ENCODE measurements around the gene OTOS. TPM values are rescaled to one million over a fixed set of nuclear protein-coding genes. Genes with fewer than 3 reads are reported as not detected.

OTOS gene
- total RNA-seq (not detected in 2 replicates), polyA plus RNA-seq (not detected in 2 replicates), polyA minus RNA-seq (not detected in 2 replicates)
- total RNA-seq (2013): not detected

- ChIA-PET CTCF (interaction anchor here (9.2 kb wide), 1 partner anchor 81 kb away, joined by 136 read pairs; no protein-coding TSS in a partner anchor), POLR2A (no interaction called here)
- Mint-ChIP-seq H3K9me3 (ENCODE audit: insufficient read depth) (no peaks in the 10 kb centered on the region), H3K27ac (no peak within 1 kb of the TSS), H3K4me3 (no peak within 1 kb of the TSS), H3K27me3 (peaks cover 12% of the 10 kb centered on the region), H3K4me1 (peaks cover 16% of the 10 kb centered on the region)
- DNase-seq (no peak), ATAC-seq (ENCODE audit: low read depth) (no peak)
- H2AFZ ChIP-seq (ENCODE audit: insufficient read depth, low read depth, low read length, poor library complexity, severe bottlenecking): no peak within 1 kb of the TSS
- H4K20me1 ChIP-seq (ENCODE audit: control insufficient read depth, insufficient read depth, low read length, poor library complexity, severe bottlenecking): no peaks in the 10 kb centered on the region
- no peak for TF ChIP-seq CTCF (IDR thresholded peaks at IDR 0.05)
- H3K4me3 ChIP-seq (ENCODE audit: control extremely low read depth in 1 of 5, extremely low read depth in 1 of 5, insufficient read depth in 1 of 5, low read depth in 2 of 5, low read length in 4 of 5): no peak within 1 kb of the TSS
- WGBS (ENCODE audit: insufficient coverage): 81% methylated on average over 5 of the region's 5 CpGs
- H3K79me2 ChIP-seq (ENCODE audit: control insufficient read depth, insufficient read depth, low read length): peaks cover 20% of the 10 kb centered on the region
- no peaks in the 10 kb centered on the region for H3K9me3 ChIP-seq (ENCODE audit: control extremely low read depth in 1 of 3, control insufficient read depth in 2 of 3, insufficient read depth in 1 of 3, low read length in 2 of 3)
- peaks cover 10 to 17% of the 10 kb centered on the region in 2 donors for H3K4me1 ChIP-seq (ENCODE audit: control insufficient read depth in 2 of 2, insufficient read depth in 2 of 2, low read length in 2 of 2)
- intact Hi-C loops (cut with micrococcal nuclease): loop anchor here (5.0 kb wide), 1 partner anchor 1353 kb away; no protein-coding TSS in a partner anchor
- peaks cover 0 to 15% (median 5%) of the 10 kb centered on the region in 4 experiments for H3K27me3 ChIP-seq (replicated peaks in 1 of 4; ENCODE audit: control extremely low read depth in 1 of 4, control insufficient read depth in 3 of 4, insufficient read depth in 4 of 4, low read length in 3 of 4)
- H3K27ac ChIP-seq (ENCODE audit: low read length in 2 of 2): no peak within 1 kb of the TSS
- no peaks in the 10 kb centered on the region for H3K36me3 ChIP-seq (replicated peaks in 1 of 2; ENCODE audit: control extremely low read depth in 1 of 2, control insufficient read depth in 1 of 2, extremely low read depth in 1 of 2, insufficient read depth in 2 of 2, low read length in 1 of 2)
- H3K4me2 ChIP-seq (replicated peaks; ENCODE audit: low read depth, low read length, poor library complexity, severe bottlenecking): no peak within 1 kb of the TSS
- H3K9ac ChIP-seq (ENCODE audit: low read length): no peak within 1 kb of the TSS
Observed at GRCh38 chr2:240140511-240140910, at the start of gene OTOS. TSS of gene OTOS (minus strand) at chr2:240140658. CDS start at chr2:240140326, 332 bp downstream.

GRCh38 chr2:240189686-240190085 is 49.2 kb upstream of the OTOS start:
- WGBS (ENCODE audit: insufficient coverage): 59% methylated on average over 2 of the region's 4 CpGs
- H3K4me1 Mint-ChIP-seq: no peaks in the 10 kb centered on the region

More at GRCh38 chr2:240189686-240190085, 49.2 kb upstream of the OTOS start:
- Mint-ChIP-seq H3K9me3 (ENCODE audit: insufficient read depth) (peaks cover 4% of the 10 kb centered on the region), H3K27ac (no peak overlapping the region), H3K4me3 (no peak overlapping the region), H3K27me3 (peaks cover 6% of the 10 kb centered on the region)
- no peak for DNase-seq
- H3K27me3 ChIP-seq (replicated peaks in 1 of 4; ENCODE audit: control extremely low read depth in 1 of 4, control insufficient read depth in 3 of 4, insufficient read depth in 4 of 4, low read length in 3 of 4): no peaks in the 10 kb centered on the region
- intact Hi-C loops (cut with micrococcal nuclease): no loop called here
- no peak for ATAC-seq (ENCODE audit: low read depth)
- ChIA-PET POLR2A (no interaction called here), CTCF (no interaction called here)
- H2AFZ ChIP-seq (ENCODE audit: insufficient read depth, low read depth, low read length, poor library complexity, severe bottlenecking): no peak overlapping the region
- H4K20me1 ChIP-seq (ENCODE audit: control insufficient read depth, insufficient read depth, low read length, poor library complexity, severe bottlenecking): no peaks in the 10 kb centered on the region
- no peaks in the 10 kb centered on the region for H3K79me2 ChIP-seq (ENCODE audit: control insufficient read depth, insufficient read depth, low read length)
- H3K36me3 ChIP-seq (replicated peaks in 1 of 2; ENCODE audit: control extremely low read depth in 1 of 2, control insufficient read depth in 1 of 2, extremely low read depth in 1 of 2, insufficient read depth in 2 of 2, low read length in 1 of 2): no peaks in the 10 kb centered on the region
- no peak overlapping the region for H3K4me2 ChIP-seq (replicated peaks; ENCODE audit: low read depth, low read length, poor library complexity, severe bottlenecking)
- no peak overlapping the region for H3K9ac ChIP-seq (ENCODE audit: low read length)
- no peak overlapping the region for H3K27ac ChIP-seq (ENCODE audit: low read length in 2 of 2)
- no peaks in the 10 kb centered on the region for H3K4me1 ChIP-seq (ENCODE audit: control insufficient read depth in 2 of 2, insufficient read depth in 2 of 2, low read length in 2 of 2)
- no peak for TF ChIP-seq EZH2 (IDR thresholded peaks at IDR 0.05; ENCODE audit: borderline replicate concordance, insufficient read depth, low read depth, low read length, poor library complexity, severe bottlenecking)
- TF ChIP-seq CTCF (IDR thresholded peaks at IDR 0.05): no peak
- H3K9me3 ChIP-seq (ENCODE audit: control extremely low read depth in 1 of 3, control insufficient read depth in 2 of 3, insufficient read depth in 1 of 3, low read length in 2 of 3): peaks cover 0 to 16% (median 3%) of the 10 kb centered on the region in 3 donors
- H3K4me3 ChIP-seq (ENCODE audit: control extremely low read depth in 1 of 5, extremely low read depth in 1 of 5, insufficient read depth in 1 of 5, low read depth in 2 of 5, low read length in 4 of 5): no peak overlapping the region
